MCF 10A (cell line): ENCODE results near the gene ZNF385A. TPM values are rescaled to one million over a fixed set of nuclear protein-coding genes. Genes with fewer than 3 reads are reported as not detected.

Experiments
- BruUV-seq: library from RNA; stranded (reverse); fragments of 400-500 nt; replicated peaks from 2 replicates; lab custom pipeline; 2021; lab: Mats Ljungman, UMichigan
- CTCF ChIA-PET: fragments of 300-600 bp; sonication (Branson Sonifier 250); formaldehyde crosslinking; extraction: SDS; loops from one replicate; lab custom pipeline; 2021; ENCODE audit warnings: antibody characterized with exemption, inconsistent platforms; lab: Yijun Ruan, JAX
- POLR2A ChIA-PET: fragments of 300-600, 350-650 bp; sonication (Branson Sonifier 250); formaldehyde crosslinking; extraction: SDS; loops from one replicate; lab custom pipeline; 2020; ENCODE audit warnings: antibody characterized with exemption, inconsistent platforms; lab: Yijun Ruan, JAX
- DNase-seq: peaks from one replicate; pipeline ENCODE4 v3.0.0-alpha.2; 2018; ENCODE audit not compliant: unreplicated experiment
- H3K27ac Mint-ChIP-seq: one replicate; pipeline ENCODE4 v1.8.0; 2022; ENCODE audit warnings: mild to moderate bottlenecking, low read depth, mixed read lengths; ENCODE audit not compliant: unreplicated experiment
- H3K27me3 Mint-ChIP-seq: one replicate; pipeline ENCODE4 v1.8.0; 2022; ENCODE audit warnings: mixed read lengths; ENCODE audit not compliant: insufficient read depth, unreplicated experiment
- H3K36me3 Mint-ChIP-seq: one replicate; pipeline ENCODE4 v1.8.0; 2022; ENCODE audit warnings: mild to moderate bottlenecking, moderate library complexity, mixed read lengths; ENCODE audit not compliant: insufficient read depth, unreplicated experiment
- H3K4me1 Mint-ChIP-seq: one replicate; pipeline ENCODE4 v1.8.0; 2022; ENCODE audit warnings: mixed read lengths; ENCODE audit not compliant: insufficient read depth, unreplicated experiment
- H3K4me3 Mint-ChIP-seq: one replicate; pipeline ENCODE4 v1.8.0; 2022; ENCODE audit warnings: mild to moderate bottlenecking, moderate library complexity, mixed read lengths; ENCODE audit not compliant: unreplicated experiment
- H3K9me3 Mint-ChIP-seq: one replicate; pipeline ENCODE4 v1.8.0; 2022; ENCODE audit warnings: mixed read lengths; ENCODE audit not compliant: unreplicated experiment
- intact Hi-C: fragments of 100-400 bp; cut with micrococcal nuclease; formaldehyde crosslinking; loops from 2 replicates; pipeline ENCODE4 v1.14.1; 2022
- total RNA-seq: library from RNA; stranded (reverse); gene quantifications from 2 replicates; pipeline ENCODE4 v1.2.3, GENCODE V29; 2022
- TF ChIP-seq, protein P1 (sequence below): fragments of 200-600 bp; IDR thresholded peaks from one replicate; pipeline ENCODE4 v1.8.0; 2022; ENCODE audit warnings: antibody characterized with exemption, mild to moderate bottlenecking; ENCODE audit not compliant: unreplicated experiment

Gene ZNF385A
- total RNA-seq, 1 experiment from 2014 or later = 8.3 TPM

DNA sequence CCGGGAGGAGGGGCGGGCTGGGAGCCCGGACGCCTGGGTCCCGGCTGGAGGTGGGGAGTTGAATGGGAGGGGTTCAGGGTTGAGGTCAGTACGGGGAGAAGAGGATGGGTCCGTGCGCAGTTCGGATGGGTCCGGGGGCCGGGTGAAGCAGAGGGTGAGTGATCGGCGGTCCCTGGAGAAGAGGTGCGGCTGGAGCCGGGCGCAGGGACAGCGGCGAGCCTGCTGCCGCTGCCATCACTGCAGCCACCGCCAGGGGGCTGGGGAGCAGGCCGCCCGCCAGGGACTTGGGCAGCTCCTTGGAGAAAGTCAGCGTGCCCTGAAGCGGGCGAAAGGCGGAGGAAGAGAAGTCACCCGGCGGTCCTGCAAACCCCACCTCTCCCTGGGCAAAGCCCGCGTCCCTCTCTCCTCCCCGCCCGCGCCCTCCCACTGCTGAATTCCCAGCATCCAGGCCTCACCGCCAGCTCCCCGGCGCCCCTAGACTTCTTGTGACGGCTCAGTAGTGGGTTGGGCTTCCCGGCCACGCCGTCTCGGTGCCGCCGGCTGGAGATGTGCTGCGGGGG lies 14.3 kb downstream of the ZNF385A start:
- Mint-ChIP-seq H3K4me1 (peaks cover 47% of the 10 kb centered on the region), H3K4me3 (peak overlapping the region; percentile 66), H3K27ac (no peak overlapping the region), H3K9me3 (no peaks in the 10 kb centered on the region), H3K27me3 (no peaks in the 10 kb centered on the region), H3K36me3 (no peaks in the 10 kb centered on the region)
- TF ChIP-seq, protein P1, sequence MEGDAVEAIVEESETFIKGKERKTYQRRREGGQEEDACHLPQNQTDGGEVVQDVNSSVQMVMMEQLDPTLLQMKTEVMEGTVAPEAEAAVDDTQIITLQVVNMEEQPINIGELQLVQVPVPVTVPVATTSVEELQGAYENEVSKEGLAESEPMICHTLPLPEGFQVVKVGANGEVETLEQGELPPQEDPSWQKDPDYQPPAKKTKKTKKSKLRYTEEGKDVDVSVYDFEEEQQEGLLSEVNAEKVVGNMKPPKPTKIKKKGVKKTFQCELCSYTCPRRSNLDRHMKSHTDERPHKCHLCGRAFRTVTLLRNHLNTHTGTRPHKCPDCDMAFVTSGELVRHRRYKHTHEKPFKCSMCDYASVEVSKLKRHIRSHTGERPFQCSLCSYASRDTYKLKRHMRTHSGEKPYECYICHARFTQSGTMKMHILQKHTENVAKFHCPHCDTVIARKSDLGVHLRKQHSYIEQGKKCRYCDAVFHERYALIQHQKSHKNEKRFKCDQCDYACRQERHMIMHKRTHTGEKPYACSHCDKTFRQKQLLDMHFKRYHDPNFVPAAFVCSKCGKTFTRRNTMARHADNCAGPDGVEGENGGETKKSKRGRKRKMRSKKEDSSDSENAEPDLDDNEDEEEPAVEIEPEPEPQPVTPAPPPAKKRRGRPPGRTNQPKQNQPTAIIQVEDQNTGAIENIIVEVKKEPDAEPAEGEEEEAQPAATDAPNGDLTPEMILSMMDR = peak; percentile 88
- ChIA-PET CTCF (interaction anchor here (0.6 to 5.8 kb wide), 31 partner anchors 9 to 529 kb away, joined by 3 to 109 read pairs (median 4); partner anchors contain the start of genes HNRNPA1 and ZNF385A), POLR2A (interaction anchor here (0.7 to 2.0 kb wide), 6 partner anchors 10 to 90 kb away, joined by 3 to 20 read pairs (median 4); partner anchors contain the start of genes CBX5 and HNRNPA1)
- intact Hi-C loops = loop anchor here (1.0 kb wide), 2 partner anchors 9 to 24 kb away; no protein-coding TSS in a partner anchor
- BruUV-seq = no TSS peak
- DNase-seq = peak; percentile 80

DNA sequence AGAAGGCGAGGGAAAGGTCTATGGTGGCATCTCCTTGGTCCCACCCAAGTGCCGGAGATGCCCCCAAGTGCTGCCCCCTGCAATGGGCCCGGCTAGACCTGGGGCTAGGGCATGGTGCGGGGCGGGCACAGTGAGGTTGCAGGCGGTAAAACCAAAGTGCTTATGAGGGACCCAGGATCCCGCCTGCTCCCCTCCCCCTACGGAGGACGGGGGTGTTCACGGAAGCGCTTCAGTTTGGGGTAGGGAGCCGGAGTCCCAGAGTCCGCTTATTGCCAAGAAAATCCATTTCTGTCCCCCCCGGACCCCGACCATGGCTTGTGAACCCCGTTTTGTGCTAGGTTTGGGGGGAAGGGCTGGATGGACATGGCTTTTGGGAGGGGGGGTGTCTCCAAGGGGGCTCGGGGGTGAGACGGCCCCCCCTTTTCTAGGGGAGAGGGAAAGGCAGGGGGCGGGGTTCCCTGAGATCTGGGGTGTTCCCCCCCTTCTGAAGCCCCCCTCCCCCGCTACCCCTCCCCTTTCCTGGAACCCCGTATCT lies 14.9 kb downstream of the ZNF385A start:
- H3K4me3 Mint-ChIP-seq = peak overlapping the region; percentile 66
- peaks cover 41% of the 10 kb centered on the region for H3K4me1 Mint-ChIP-seq
- intact Hi-C loops = loop anchor here (1.0 to 10.0 kb wide), 4 partner anchors 10 to 365 kb away; partner anchors contain the start of genes HOXC8 and HOXC9
- H3K9me3 Mint-ChIP-seq = no peaks in the 10 kb centered on the region
- TF ChIP-seq, protein P1 = no peak
- H3K36me3 Mint-ChIP-seq = no peaks in the 10 kb centered on the region
- BruUV-seq = no TSS peak
- H3K27ac Mint-ChIP-seq = no peak overlapping the region
- no peaks in the 10 kb centered on the region for H3K27me3 Mint-ChIP-seq
- DNase-seq = no peak
- ChIA-PET POLR2A (interaction anchor here (0.7 to 2.0 kb wide), 5 partner anchors 10 to 90 kb away, joined by 3 to 20 read pairs (median 5); partner anchors contain the start of genes CBX5 and HNRNPA1), CTCF (interaction anchor here (0.9 to 5.8 kb wide), 10 partner anchors 9 to 134 kb away, joined by 3 to 109 read pairs (median 22); no protein-coding TSS in a partner anchor)

DNA sequence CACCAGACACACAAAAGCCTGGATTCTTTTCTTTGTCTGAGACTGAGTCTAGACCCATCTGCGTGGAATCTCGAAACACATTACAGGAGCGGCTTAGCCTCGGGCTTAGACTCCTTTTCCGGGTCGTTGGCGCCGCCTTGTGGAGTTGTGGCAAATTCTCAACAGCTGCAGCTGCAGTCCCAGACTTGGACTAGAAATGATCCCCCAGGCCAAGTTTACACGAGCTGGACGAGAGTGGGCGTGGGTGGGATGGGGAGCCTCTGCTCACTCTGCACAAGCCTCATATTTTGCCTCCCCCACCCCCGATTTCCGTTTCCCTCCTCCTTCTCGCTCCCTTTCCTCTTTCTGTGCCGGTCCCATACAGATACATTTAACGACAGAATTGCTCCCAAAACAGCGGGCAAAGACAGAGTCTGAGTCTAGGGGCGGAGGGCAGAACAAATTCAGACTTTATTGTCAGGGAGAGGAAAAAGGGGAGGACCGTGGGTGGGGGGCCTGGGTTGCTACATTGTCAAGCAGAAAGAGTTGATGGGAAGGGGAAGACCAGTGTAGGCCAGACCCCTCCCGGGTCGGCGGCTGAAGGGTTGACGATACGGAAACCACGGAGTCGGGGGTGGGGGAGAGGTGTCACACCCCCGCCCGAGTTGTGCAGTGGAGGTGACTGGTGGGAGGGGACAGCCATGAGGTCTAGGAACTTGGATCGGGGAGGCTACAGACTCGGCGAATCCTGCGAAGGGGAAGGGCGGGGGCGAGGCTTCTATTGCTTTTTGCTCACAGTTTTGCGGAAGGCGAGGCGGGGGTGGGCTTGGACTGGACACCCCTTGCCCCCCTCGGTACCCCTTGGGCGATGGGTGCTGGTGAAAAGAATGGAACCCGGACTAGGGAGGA lies 15.6 kb downstream of the ZNF385A start:
- DNase-seq = peak; percentile 90
- no TSS peak for BruUV-seq
- intact Hi-C loops = loop anchor here (1.0 to 10.0 kb wide), 3 partner anchors 70 to 364 kb away; partner anchors contain the start of genes HOXC8 and HOXC9
- H3K4me1 Mint-ChIP-seq = peaks cover 35% of the 10 kb centered on the region
- CTCF ChIA-PET = interaction anchor here (0.5 to 4.5 kb wide), 39 partner anchors 10 to 1619 kb away, joined by 3 to 59 read pairs (median 4); partner anchors contain the start of gene NFE2
- no peaks in the 10 kb centered on the region for H3K27me3 Mint-ChIP-seq
- H3K9me3 Mint-ChIP-seq = no peaks in the 10 kb centered on the region
- no peak overlapping the region for H3K27ac Mint-ChIP-seq
- peak overlapping the region; percentile 66 for H3K4me3 Mint-ChIP-seq
- no peaks in the 10 kb centered on the region for H3K36me3 Mint-ChIP-seq
- TF ChIP-seq, protein P1 = peak; percentile 71
- POLR2A ChIA-PET = interaction anchor here (0.7 to 1.4 kb wide), 6 partner anchors 10 to 140 kb away, joined by 3 to 9 read pairs (median 4); no protein-coding TSS in a partner anchor
